Measurements from ENCODE around the gene TMEM208.

- TF ChIP-seq CTCF (IDR thresholded peaks at IDR 0.05) (peak in 2 of 4 donors; percentile 7 to 21), POLR2A (IDR thresholded peaks at IDR 0.05) (no peak)
These were observed 21.7 kb downstream of the TMEM208 start, which contains the start of gene SLC9A5 for GRCh38 chr16:67248401-67249177.

Measured in right lobe of liver (tissue), 4 donors.